GM18517 (cell line): Measurements from ENCODE around the gene DSE.
A peak's percentile ranks its signal among the peaks of the same experiment; 100 is the strongest.

ENCODE experiments used
- ATAC-seq: cut with Tn5 transposase; IDR thresholded peaks from one replicate; pipeline ENCODE4 v1.9.1; 2021; ENCODE audit warnings: mild to moderate bottlenecking, moderate library complexity; ENCODE audit not compliant: unreplicated experiment

Gene DSE

GRCh38 chr6:116444575-116444974 is 73.8 kb downstream of the DSE start:
- no peak for ATAC-seq

- no peak for ATAC-seq
Measured at GRCh38 chr6:116445102-116445501, 74.4 kb downstream of the DSE start.

- ATAC-seq = no peak
Measured at GRCh38 chr6:116446399-116446798, 75.7 kb downstream of the DSE start.

- ATAC-seq = no peak
Measured at GRCh38 chr6:116447052-116447451, 76.3 kb downstream of the DSE start.

- ATAC-seq = no peak
Measured at GRCh38 chr6:116447496-116448011, 76.8 kb downstream of the DSE start.

GRCh38 chr6:116449565-116449964 is 78.8 kb downstream of the DSE start:
- no peak for ATAC-seq

GRCh38 chr6:116450185-116450710 is 79.5 kb downstream of the DSE start:
- no peak for ATAC-seq

- ATAC-seq = peak; percentile 89
Measured at GRCh38 chr6:116450769-116451740, 80.3 kb downstream of the DSE start.

GRCh38 chr6:116451916-116452315 is 81.2 kb downstream of the DSE start:
- no peak for ATAC-seq

GRCh38 chr6:116452531-116452930 is 81.8 kb downstream of the DSE start:
- no peak for ATAC-seq

- ATAC-seq = no peak
Measured at GRCh38 chr6:116456106-116456505, 85.4 kb downstream of the DSE start.

- no peak for ATAC-seq
Measured at GRCh38 chr6:116456927-116457326, 86.2 kb downstream of the DSE start.

- ATAC-seq = no peak
Measured at GRCh38 chr6:116458264-116458663, 87.5 kb downstream of the DSE start.

- ATAC-seq = no peak
Measured at GRCh38 chr6:116459927-116460326, 89.2 kb downstream of the DSE start.

GRCh38 chr6:116461331-116461931 is 90.7 kb downstream of the DSE start, which contains the start of gene CALHM6:
TSS of gene CALHM6 (plus strand) at chr6:116461375. CDS start at chr6:116461930, 555 bp downstream.
- ATAC-seq = no peak

GRCh38 chr6:116461932-116462885 is 91.5 kb downstream of the DSE start:
- ATAC-seq = peak; percentile 70

- ATAC-seq = no peak
Measured at GRCh38 chr6:116463301-116463700, 92.6 kb downstream of the DSE start.

GRCh38 chr6:116465246-116465645 is 94.5 kb downstream of the DSE start:
- ATAC-seq = no peak

- no peak for ATAC-seq
Measured at GRCh38 chr6:116467096-116467495, 96.3 kb downstream of the DSE start.

- ATAC-seq = no peak
Measured at GRCh38 chr6:116467514-116467913, 96.8 kb downstream of the DSE start.
